Heart right ventricle (tissue), 16 donors: ENCODE results near the gene IGF1. TPM values are rescaled to one million over a fixed set of nuclear protein-coding genes. Genes with fewer than 3 reads are reported as not detected.

Experiments
- ATAC-seq, 8 donors: fragments of 200-7000 bp; cut with Tn5 transposase; one replicate each; pipeline ENCODE4 v1.9.1; 2020; ENCODE audit warnings: mild to moderate bottlenecking in 8 of 8, moderate library complexity in 8 of 8, moderate number of reproducible peaks in 1 of 8
- DNase-seq, 2 donors: peaks; one replicate each; pipeline ENCODE4 v3.0.0-alpha.2; 2020
- H3K27ac ChIP-seq, 10 donors: fragments of 200-600 bp; sonication (generic) in 2 of 10; one replicate each; pipeline versions ENCODE4 v1.5.0 to v1.8.0; 2020 to 2022; ENCODE audit warnings: mild to moderate bottlenecking in 3 of 10
- H3K27me3 ChIP-seq, 7 donors: fragments of 200-600 bp; one replicate each; pipeline ENCODE4 v1.8.0; 2021 to 2022; ENCODE audit warnings: mild to moderate bottlenecking in 2 of 7
- H3K36me3 ChIP-seq, 9 donors: fragments of 200-600 bp; sonication (generic) in 1 of 9; one replicate each; pipeline versions ENCODE4 v1.5.0 to v1.8.0; 2020 to 2022; ENCODE audit warnings: mild to moderate bottlenecking in 2 of 9
- H3K4me1 ChIP-seq, 9 donors: fragments of 200-600 bp; sonication (generic) in 1 of 9; one replicate each; pipeline versions ENCODE4 v1.5.0 to v1.8.0; 2020 to 2022; ENCODE audit warnings: mild to moderate bottlenecking in 4 of 9
- H3K4me3 ChIP-seq, 10 donors: fragments of 200-600 bp; sonication (generic) in 2 of 10; one replicate each; pipeline versions ENCODE4 v1.5.0 to v1.8.0; 2020 to 2022; ENCODE audit warnings: mild to moderate bottlenecking in 7 of 10, moderate library complexity in 2 of 10
- H3K9me3 ChIP-seq, 11 donors: fragments of 200-600 bp in 10 of 11; sonication (generic) in 2 of 11; one replicate each; pipeline versions ENCODE4 v1.5.0 to v1.8.0; 2013 to 2022; ENCODE audit warnings: mild to moderate bottlenecking in 2 of 11, control low read depth in 1 of 11, moderate library complexity in 1 of 11
- CTCF ChIP-seq, 9 donors: fragments of 200-600 bp; sonication (generic) in 2 of 9; IDR thresholded peaks; one replicate each; pipeline versions ENCODE4 v1.5.0 to v1.8.0; 2021 to 2022; ENCODE audit warnings: antibody characterized with exemption in 9 of 9, mild to moderate bottlenecking in 5 of 9, moderate library complexity in 1 of 9
- WGBS, 2 donors: extraction: QIAGEN DNeasy Blood & Tissue Kit; methylation state at CpG; one replicate each; pipeline ENCODE4 v1.1.7; 2013; ENCODE audit warnings: inconsistent platforms in 1 of 2; 5-methylcytosine and 5-hydroxymethylcytosine counted together
- intact Hi-C, 10 donors: fragments of 100-400 bp; cut with DNase I; formaldehyde crosslinking; loops; one replicate each; pipeline versions ENCODE4 v1.11.1 to v1.14.2; 2022
- polyA plus RNA-seq, 2 donors: library from polyadenylated mRNA; stranded (reverse); fragments of 200-250 nt; gene quantifications; one replicate each; pipeline ENCODE4 v1.2.3, GENCODE V29; 2013
- total RNA-seq, 10 donors: library from RNA; stranded (reverse); fragmentation: NEBNext Ultra II Directional in 3 of 10; extraction: Animal tissue kit (Norgen Biotek cat#: 25700) in 3 of 10; gene quantifications; one replicate each; pipeline versions ENCODE4 v1.2.1 to v1.2.4, GENCODE V29; 2021 to 2023
- donor health status: Arrhythmogenic right ventricular cardiomyopathy.
- donor health status: ischemic (EF 13 %, LVEDD 7.1; RV severe dilation, severe dysfunction).
- donor health status: healthy with polysubstance abuse.
- donor health status: DM: no; HTN: yes; CAD: no.
- donor health status: DM: no; HTN: no; CAD: no.
- donor health status: ischemic (EF 25% LVEDD 6.9; RV normal size, moderate dysfunction).
- donor health status: ischemic (EF 25% LVEDD 5.7; RV mildly dilated, moderate dysfunction).
- donor health status: healthy.
- donor health status: DM: yes; HTN: yes; CAD: no.
- donor health status: Ischemic cardiomyopathy.
- donor health status: ischemic (EF 35%, LVEDD 5.7; RV mildly dilated, moderate dysfunction).
- donor health status: nonischemic (EF 11% LVEDD 7.7; RV severe dilation, severe dysfunction).
- donor health status: DM: yes; HTN: yes; CAD: no.
- donor health status: PGD.
- donor health status: ischemic (EF 29% LVEDD 5.4; RV normal size, mild dysfunction).
- donor health status: nonischemic (EF 23%, LVEDD 6.1; RV moderate dilation, normal function).

Gene IGF1
- total and polyA plus RNA-seq, 12 donors: 6.3 to 32.3 (median 8.9) TPM

GRCh38 chr12:102513739-102514138 is 33.4 kb upstream of the IGF1 start:
- no peak for DNase-seq
- H3K27ac ChIP-seq: no peak overlapping the region
- ATAC-seq: no peak
- WGBS, 2 donors: 81 to 85% methylated on average over 3 of the region's 3 CpGs
- H3K9me3 ChIP-seq: no peaks in the 10 kb centered on the region
- no peak overlapping the region for H3K4me3 ChIP-seq
- no peak for TF ChIP-seq CTCF (IDR thresholded peaks at IDR 0.05)
- peaks cover 0 to 4% (median 0%) of the 10 kb centered on the region in 9 donors for H3K4me1 ChIP-seq
- H3K36me3 ChIP-seq: no peaks in the 10 kb centered on the region
- no peaks in the 10 kb centered on the region for H3K27me3 ChIP-seq
- intact Hi-C loops: no loop called here

GRCh38 chr12:102513272-102513671 is 32.9 kb upstream of the IGF1 start:
- H3K27ac ChIP-seq: no peak overlapping the region
- H3K36me3 ChIP-seq: no peaks in the 10 kb centered on the region
- peaks cover 0 to 4% (median 0%) of the 10 kb centered on the region in 9 donors for H3K4me1 ChIP-seq
- DNase-seq: no peak
- no peak overlapping the region for H3K4me3 ChIP-seq
- no peaks in the 10 kb centered on the region for H3K9me3 ChIP-seq
- ATAC-seq: no peak
- intact Hi-C loops: no loop called here
- H3K27me3 ChIP-seq: no peaks in the 10 kb centered on the region
- no peak for TF ChIP-seq CTCF (IDR thresholded peaks at IDR 0.05)
- 69 to 72% methylated on average over 8 of the region's 8 CpGs for WGBS, 2 donors

- 73 to 75% methylated on average over 3 of the region's 3 CpGs for WGBS, 2 donors
- ATAC-seq: no peak
Measured at GRCh38 chr12:102512523-102512922, 32.2 kb upstream of the IGF1 start.

GRCh38 chr12:102511575-102511974 is 31.2 kb upstream of the IGF1 start:
- WGBS, 2 donors: 67 to 79% methylated on average over 2 of the region's 2 CpGs

More at GRCh38 chr12:102512523-102512922, 32.2 kb upstream of the IGF1 start:
- intact Hi-C loops: no loop called here
- no peak for DNase-seq
- no peak for TF ChIP-seq CTCF (IDR thresholded peaks at IDR 0.05)
- Histone ChIP-seq H3K36me3 (no peaks in the 10 kb centered on the region), H3K27ac (no peak overlapping the region), H3K4me3 (no peak overlapping the region), H3K9me3 (no peaks in the 10 kb centered on the region), H3K4me1 (peaks cover 0 to 4% (median 0%) of the 10 kb centered on the region in 9 donors), H3K27me3 (no peaks in the 10 kb centered on the region)

More at GRCh38 chr12:102511575-102511974, 31.2 kb upstream of the IGF1 start:
- no peak overlapping the region for H3K4me3 ChIP-seq
- H3K9me3 ChIP-seq: peaks cover 0 to 9% (median 0%) of the 10 kb centered on the region in 11 donors
- intact Hi-C loops: no loop called here
- no peak for DNase-seq
- no peaks in the 10 kb centered on the region for H3K27me3 ChIP-seq
- H3K27ac ChIP-seq: no peak overlapping the region
- no peaks in the 10 kb centered on the region for H3K36me3 ChIP-seq
- TF ChIP-seq CTCF (IDR thresholded peaks at IDR 0.05): no peak
- peaks cover 0 to 4% (median 0%) of the 10 kb centered on the region in 9 donors for H3K4me1 ChIP-seq
- ATAC-seq: no peak
